Activated CD4-positive, alpha-beta T cell treated with anti-CD3 and anti-CD28 coated beads, Interleukin-2, Interleukin-4, amounts not matched to agents 100 ng/mL and 50 ng/mL, durations not matched to agents 16 hours and 8 hours (primary cell): ENCODE data around the gene OSER1.

Source experiments
- DNase-seq: peaks from one replicate; pipeline ENCODE4 v3.0.0-alpha.2; 2020; ENCODE audit warnings: low spot score

Gene OSER1

GRCh38 chr20:44224637-44225036 lies 14.1 kb upstream of the OSER1 start:
- DNase-seq: no peak

- DNase-seq: no peak
Observed at GRCh38 chr20:44223721-44224120, 13.2 kb upstream of the OSER1 start.

GRCh38 chr20:44222633-44223368 lies 12.2 kb upstream of the OSER1 start:
- DNase-seq: no peak

- DNase-seq: no peak
Observed at GRCh38 chr20:44222027-44222426, 11.5 kb upstream of the OSER1 start.

- DNase-seq: no peak
Observed at GRCh38 chr20:44221368-44221954, 10.9 kb upstream of the OSER1 start.

DNA sequence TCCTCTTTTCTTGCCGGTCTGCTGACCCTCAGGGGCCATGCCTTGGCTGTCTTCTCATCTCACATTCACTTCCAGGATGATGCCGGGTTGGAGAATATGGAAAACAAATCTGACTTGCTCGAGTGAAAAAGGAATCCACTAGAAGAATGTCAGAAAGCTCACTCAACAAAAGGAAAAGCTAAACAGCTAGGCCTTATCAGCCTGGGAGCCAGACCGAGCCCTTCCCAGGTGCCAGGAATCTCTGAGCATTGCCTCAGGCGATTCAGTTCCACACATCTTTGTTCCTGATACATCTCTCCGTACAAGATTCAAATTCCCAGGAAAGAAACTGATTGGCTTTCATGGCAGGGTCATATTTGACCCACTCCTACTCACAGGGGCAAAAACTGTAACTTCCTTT lies 9.2 kb upstream of the OSER1 start:
- no peak for DNase-seq

GRCh38 chr20:44219170-44219730 lies 8.7 kb upstream of the OSER1 start:
- no peak for DNase-seq

DNA sequence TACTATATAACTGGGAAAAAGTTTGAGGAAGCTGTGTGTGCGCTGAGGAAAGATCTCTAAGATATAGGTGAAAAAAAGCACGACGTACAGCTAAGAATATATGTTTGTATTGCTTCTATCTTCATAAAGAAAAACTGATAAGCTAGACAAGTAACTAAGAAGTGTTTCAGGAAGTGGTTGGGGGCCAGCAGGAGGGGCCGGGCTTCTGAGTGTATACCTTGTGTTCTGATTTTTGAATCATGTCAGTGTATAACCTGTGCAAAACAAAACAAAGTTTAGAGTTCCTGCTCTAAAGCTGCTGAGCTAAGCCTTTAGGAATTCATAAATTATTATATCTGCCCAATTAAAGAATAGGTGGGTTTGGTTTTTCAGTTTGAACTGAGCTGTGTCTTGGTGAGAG lies 7.9 kb upstream of the OSER1 start:
- no peak for DNase-seq

- peak; percentile 70 for DNase-seq
Observed at GRCh38 chr20:44217342-44218092, 6.9 kb upstream of the OSER1 start.

DNA sequence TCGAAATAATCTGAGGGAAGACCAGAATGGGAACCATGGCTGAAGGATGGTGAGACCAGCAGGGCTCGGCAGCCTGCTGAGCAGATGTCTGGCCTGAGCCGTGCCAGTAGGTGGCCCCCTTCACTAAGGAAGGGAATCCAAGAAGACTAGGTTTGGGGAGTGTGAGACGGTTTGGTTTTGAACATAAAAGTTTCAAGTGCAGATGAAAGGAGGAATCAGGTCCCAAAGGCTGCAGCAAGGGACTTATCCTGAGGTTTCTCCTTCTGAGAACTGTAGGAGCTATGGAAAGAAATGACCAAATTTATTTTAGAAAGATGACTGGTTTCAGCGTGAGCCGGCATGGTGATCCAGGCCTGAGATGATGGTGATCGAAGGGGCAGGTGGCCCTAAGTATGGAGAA lies 4.6 kb upstream of the OSER1 start:
- DNase-seq: peak; percentile 71

DNA sequence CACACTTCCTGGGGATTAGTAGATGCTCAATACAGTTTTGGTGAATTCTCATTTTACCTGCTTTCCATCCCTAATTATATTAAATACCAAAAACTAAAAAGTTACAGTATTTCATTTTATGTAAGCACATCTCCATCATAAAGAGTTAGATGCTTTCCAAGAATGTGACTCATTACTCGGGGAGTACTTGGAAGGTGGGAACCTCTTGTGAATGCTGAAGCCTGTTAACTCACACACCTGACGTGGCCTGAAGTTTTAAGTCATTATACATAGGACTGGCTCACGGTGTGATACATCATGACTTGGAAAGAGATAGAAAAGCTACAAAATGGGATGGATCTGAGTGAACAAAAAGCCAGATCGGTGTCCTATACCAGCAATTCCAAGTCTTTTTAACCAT lies 2.2 kb upstream of the OSER1 start:
- no peak for DNase-seq

DNA sequence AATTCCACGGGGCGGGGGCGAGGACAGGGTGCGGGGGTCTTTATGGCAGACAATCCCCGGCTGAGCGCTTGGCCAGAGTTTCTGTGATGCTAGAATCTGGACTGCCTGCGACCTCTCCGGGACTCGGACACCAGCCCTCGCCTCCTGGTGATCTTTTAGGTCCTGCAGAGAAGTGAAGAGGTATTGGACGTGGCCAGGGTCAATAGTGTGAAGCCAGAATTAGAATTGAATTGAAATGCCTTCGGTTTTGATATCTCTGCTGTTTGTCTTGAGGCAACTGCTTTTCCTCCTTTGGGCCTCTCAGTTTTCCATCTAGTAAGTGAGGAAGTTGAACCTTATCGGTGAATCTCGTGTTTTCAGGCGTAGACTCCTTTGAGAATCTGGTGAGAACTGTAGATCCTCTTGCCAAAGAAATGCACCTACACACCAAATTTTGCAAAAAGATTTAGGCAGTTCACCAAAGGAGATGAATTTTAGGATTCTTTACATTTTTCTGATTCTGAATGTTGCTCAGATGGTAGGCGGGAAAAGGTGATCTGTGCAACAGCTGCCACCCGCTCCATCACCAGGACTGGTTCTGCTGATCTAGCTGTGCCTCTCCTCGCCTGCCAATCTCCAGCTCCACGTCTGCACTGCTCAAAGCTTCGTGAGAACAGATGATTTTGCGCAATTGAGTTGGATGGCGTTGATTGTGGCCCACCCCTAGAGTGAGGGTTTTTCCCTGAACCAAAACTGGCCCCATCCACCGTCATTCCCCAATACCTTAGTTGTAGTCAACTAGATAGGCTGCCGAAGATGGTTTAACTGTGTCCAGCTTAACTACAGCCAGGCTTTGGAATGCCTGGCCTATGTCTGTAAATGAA lies 837 bp upstream of the OSER1 start:
- no peak for DNase-seq

- no peak for DNase-seq
Observed at GRCh38 chr20:44209686-44210405, 725 bp downstream of the OSER1 start.

DNA sequence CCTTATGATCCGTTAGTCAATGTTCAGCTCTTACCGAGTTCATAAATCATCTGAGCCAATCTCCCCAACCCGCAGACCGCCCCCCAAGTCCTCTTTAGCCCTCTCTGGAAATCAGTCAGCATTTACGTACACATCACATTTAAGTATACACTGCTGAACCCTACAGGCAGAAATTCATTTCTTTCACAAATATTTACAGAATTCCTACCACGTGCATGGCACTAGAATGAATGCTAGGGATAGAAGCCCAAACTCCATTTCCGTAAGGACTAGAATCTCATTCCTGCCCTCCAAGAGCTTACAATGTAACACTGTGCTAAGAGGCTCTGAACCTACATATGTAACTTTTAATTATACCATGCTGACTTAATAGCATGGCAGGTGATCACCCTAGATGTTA lies 1.8 kb downstream of the OSER1 start:
- no peak for DNase-seq

- no peak for DNase-seq
Observed at GRCh38 chr20:44208165-44208564, 2.4 kb downstream of the OSER1 start.

GRCh38 chr20:44207126-44207723 lies 3.3 kb downstream of the OSER1 start:
- DNase-seq: no peak

DNA sequence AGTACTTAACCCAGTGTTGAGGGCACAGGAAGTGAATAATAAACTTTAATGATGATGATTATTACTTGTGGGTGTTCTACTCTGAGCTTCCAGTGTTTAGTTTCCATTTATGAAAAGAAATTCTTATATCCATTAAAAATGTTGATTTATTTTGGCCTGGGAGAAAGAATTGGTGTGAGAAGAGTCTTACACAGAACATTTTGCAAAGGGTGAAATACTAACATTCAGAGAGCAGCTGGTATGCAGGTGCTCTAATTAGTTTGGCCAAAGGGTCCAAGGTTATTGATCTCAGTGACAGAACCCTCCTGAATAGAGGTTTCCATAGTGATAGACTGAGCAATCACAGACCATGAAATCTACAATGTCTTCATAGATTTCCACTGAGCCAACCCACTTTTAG lies 4.4 kb downstream of the OSER1 start:
- DNase-seq: no peak

- no peak for DNase-seq
Observed at GRCh38 chr20:44204832-44205215, 5.7 kb downstream of the OSER1 start.

DNA sequence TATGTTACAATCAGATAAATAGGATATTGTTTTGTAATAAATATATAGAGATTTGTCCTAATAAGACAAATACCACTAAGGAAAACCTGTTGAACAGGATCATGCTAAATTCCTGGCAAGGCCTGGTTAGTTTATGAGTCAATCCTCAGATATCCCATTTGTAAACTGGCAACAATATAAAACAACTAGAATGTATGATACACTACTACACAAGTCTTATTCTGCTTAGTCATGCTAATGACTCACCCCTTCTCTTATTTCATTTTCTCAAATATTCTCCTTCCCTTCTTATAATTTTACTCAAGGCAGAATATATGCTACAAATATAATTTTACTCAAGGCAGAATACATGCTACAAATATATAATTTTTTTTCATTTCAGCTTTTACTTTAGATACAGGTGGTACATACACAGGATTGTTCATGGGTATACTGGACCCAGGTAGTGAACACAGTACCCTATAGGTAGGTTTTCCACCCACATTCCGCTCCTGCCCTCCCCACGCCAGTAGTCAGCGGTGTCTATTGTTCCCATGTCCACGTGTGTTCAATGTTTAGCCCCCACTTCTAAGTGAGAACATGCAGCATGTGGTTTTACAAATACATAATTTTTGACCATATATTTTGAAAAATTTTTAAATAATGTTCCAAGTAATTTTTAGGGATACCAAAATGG lies 6.3 kb downstream of the OSER1 start:
- DNase-seq: no peak

DNA sequence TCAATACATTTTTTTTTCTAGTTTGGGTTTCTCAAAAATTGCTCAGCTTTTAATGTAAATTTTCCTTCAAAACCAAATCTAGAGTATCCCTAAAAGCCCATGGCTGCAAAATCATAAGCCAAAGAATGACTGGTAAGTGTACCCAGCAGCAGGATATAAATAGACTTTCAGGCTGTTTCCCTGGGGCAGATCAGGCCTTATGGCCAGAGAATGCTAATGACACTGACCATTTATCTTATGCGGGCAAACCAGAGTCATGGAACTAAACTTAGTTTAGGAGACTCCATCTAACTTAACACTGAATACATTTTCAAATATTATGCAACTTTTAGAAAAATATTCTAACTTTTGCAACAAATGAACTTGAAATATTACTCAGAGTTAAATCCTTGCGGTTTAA lies 7.4 kb downstream of the OSER1 start:
- DNase-seq: no peak
